GM19023 (cell line): ENCODE results near the gene OTULINL.
"Not testable (repeated sequence)": the region's sequence is repeated elsewhere in the genome, so short reads cannot be mapped to it uniquely, and the experiment has no call there.

Experiments
- ATAC-seq: cut with Tn5 transposase; IDR thresholded peaks from one replicate; pipeline ENCODE4 v1.9.1; 2021; ENCODE audit warnings: mild to moderate bottlenecking, moderate library complexity; ENCODE audit not compliant: unreplicated experiment

Gene OTULINL

DNA sequence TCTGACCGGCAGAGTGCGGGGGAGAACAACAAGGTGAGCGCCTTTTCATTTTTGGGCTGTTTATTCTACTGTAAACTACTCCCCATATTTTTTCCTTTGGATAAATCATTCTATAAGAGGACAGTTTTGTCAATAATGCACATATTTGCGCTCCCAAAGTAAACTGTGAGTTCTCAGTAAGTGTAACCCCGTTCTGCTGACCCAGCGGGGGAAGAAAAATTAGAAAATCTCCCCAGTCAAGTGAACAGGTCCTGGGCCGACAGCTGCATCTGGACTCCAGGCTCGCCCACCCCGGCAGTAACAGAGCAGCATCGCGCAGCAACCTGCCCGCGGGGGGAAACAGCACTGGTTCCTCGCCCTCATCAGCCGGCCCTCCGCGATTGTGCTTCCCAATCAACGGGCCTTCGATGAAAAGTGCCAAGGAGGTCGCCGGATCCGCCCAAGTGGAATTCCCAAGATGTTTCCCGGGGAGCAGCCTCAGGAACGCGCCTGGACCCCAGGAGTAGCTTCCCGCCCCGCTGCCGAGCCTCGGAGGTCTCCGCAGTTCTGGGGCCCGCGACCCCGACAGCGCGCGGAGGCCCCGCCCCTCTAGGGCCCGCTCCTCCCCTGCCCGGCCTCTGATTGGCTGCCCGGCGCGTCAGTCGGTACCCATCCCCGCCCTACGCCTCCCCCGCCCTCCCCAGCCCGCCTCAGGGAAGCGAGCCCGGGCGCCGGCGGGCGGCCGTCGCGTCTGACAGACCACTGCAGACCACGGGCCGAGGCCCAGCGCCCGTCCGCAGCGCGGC lies at the start of gene OTULINL:
Gene OTULINL, plus strand, starts transcription at position 687 of the 785 bp plus-strand sequence. CDS start 103 bp downstream, outside the sequence.
- ATAC-seq = peak; percentile 99

- no peak for ATAC-seq
Observed at GRCh38 chr5:14532180-14532579, 49.4 kb upstream of the OTULINL start.

DNA sequence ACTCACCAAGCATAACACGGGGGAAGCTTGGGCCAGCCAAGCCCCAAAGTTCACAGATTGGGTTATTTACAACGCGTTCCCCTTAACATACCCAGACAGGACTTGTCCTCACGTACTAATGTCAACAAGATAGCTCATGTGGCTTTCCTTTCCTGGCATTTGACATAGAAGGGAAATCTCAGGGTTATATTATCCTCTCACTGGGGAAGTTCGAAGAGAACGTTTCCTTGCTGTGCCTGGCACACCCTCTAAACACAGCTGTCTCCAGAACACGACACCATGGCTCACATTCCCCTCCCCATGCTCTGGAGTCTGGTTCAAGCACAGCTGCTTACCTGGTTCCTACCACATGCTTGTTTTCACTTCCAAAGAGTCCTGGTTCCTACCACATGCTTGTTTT lies 46.8 kb upstream of the OTULINL start:
- ATAC-seq = no peak

DNA sequence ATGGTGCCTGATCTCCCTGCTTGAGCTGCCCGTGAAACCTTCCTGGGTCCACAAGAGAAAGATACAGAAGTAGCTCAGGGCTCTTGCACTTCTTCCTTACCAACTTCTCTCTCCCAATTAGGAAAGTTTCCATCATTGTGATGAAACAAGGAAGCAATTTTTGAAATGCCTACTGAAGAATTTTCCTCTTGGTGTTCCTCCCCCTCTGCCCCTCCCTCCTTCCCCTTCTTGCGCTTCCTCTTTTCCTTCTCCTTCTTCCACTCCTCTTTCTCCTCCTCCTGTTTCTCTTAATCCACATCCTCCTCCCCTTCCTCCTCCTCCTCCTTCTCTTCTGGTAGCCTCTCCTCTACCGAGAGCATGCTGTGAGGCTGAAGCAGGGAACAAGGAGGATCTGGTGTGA lies 36.3 kb upstream of the OTULINL start:
- no peak for ATAC-seq

GRCh38 chr5:14545862-14546261 lies 35.7 kb upstream of the OTULINL start:
- ATAC-seq = no peak

DNA sequence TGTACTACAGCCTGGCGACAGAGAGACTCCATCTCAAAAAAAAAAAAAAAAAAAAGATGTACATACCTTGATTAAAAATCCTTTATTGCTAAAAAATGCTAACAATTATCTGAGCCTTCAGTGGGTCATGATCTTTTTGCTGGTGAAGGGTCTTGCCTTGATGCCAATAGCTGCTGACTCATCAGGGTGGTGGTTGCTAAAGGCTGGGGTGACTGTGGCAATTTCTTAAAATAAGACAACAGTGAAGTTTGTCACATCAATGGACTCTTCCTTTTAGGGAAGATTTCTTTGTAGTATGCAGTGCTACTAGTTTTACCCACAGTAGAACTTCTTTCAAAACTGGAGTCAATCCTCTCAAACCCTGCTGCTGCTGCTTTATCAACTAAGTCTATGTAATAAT lies 33.9 kb upstream of the OTULINL start:
- ATAC-seq = no peak

- no peak for ATAC-seq
Observed at GRCh38 chr5:14551211-14551610, 30.4 kb upstream of the OTULINL start.

GRCh38 chr5:14552017-14552416 lies 29.6 kb upstream of the OTULINL start:
- ATAC-seq = no peak

DNA sequence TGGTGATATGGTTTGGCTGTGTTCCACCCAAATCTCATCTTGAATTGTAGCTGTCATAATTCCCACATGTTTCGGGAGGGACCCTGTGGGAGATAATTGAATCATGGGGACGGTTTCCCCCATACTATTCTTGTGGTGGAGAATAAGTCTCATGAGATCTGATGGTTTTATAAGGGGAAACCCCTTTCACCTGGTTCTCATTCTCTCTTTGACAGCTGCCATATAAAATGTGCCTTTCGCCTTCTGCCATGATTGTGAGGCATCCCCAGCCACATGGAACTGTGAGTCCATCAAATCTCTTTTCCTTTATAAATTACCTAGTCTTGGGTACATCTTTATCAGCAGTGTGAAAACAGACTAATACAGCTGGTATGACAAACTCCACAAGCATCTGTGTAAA lies 27.3 kb upstream of the OTULINL start:
- ATAC-seq = not testable (repeated sequence)

DNA sequence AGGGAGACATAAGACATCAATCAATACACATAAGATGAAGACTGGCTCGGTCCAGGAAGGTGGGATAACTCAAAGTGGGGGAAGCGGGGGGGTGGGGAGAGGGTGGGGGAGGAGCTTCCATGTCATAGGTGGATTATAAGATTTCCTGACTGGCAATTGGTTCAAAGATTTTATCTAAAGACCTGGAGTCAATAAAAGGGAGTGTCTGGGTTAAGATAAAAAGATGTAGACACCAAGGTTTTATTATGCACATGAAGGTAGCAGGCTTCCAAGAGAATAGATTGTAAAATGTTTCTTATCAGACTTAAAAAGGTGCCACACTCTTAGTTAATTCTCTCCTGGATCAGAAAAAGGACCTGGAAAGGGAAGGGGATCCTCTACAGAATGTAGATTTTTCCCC lies 25.6 kb upstream of the OTULINL start:
- no peak for ATAC-seq

DNA sequence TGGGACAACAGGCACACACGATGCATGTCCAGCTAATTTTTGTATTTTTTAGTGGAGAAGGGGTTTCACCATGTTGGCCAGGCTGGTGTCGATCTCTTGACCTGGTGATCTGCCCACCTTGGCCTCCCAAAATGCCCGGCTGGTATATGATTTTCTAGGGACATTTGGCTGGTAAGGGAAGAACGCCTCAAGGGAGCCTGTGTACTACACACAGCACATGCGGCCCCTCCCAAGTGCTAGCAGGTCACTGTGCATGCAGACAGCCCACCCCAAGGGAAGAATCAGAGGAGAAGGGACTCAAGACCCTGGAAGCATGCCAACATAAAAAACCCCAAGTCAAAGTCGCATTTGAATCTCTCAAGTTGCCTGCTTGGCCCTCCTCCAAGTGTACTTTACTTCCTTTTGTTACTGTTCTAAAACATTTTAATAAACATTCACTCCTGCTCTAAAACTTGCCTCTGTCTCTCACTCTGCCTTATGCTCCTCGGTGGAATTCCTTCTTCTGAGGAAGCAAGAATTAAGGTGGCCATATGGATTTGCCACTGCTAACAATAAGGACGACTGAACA lies 24.3 kb upstream of the OTULINL start:
- no peak for ATAC-seq

DNA sequence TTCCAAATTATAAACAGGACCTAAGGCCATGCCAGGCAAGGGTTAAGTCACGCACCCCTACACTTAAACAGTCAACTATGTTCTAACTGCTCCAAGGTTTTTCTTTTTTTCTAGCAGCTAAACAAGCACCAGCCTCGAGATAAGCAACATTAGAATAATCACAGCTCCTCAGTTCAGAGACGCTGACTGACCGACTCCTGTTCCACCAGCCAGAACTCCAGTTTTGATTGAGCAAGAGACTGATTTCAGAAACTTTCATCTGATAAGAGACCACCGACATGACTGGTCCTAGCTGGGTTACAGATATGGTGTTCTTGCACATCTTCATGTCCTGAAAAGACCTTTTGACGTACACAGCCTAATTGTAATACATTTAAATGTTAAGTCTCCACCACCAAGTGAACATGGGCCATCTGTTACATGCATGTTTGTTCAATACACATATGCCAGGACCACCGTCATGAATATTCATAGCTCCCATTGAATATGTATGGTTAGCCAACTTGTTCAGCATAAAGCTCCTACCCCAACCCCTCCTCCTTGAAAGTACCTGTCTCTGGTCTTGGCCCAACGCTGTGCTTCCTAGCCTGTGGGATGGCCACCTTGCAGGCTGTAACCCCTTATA lies 23.7 kb upstream of the OTULINL start:
- ATAC-seq = no peak

GRCh38 chr5:14560091-14560595 lies 21.4 kb upstream of the OTULINL start:
- ATAC-seq = no peak

DNA sequence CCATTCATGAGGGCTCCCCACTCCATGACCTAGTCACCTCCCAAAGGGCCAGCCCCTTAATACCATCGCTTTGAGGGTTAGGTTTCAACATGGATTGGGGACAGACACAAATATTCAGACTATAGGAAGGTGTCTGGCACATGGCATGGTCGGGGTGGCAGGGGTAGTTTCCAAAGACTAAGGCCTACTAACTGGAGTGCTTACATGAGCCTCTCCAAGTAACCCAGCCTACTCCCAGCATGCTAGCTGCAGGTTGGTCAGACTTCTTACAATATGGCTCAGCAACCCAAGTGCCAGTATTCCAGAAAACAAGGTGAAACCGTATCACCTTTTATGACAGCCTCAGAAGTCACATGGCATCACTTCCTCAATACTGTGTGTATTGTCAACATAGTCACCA lies 19.9 kb upstream of the OTULINL start:
- no peak for ATAC-seq

- no peak for ATAC-seq
Observed at GRCh38 chr5:14568333-14568732, 13.3 kb upstream of the OTULINL start.

- no peak for ATAC-seq
Observed at GRCh38 chr5:14569948-14570691, 11.5 kb upstream of the OTULINL start.

DNA sequence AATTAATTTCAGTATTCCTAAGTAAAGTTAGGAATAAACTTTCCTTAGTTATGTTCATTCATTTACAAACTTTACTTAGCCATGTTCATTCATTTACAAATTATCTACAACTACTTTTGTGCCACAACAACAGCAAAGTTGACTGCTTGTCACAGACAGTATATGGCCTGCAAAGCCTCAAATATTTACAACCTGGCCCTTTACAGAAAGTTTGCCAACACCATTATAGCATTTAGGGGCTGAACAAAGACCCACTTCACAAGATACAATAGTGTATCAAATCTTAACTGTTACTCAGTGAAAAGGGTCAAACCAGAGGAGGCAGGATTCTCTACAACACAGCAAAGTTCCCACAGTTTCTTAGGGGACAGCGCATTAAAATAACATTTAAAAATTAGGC lies 9.7 kb upstream of the OTULINL start:
- ATAC-seq = no peak

DNA sequence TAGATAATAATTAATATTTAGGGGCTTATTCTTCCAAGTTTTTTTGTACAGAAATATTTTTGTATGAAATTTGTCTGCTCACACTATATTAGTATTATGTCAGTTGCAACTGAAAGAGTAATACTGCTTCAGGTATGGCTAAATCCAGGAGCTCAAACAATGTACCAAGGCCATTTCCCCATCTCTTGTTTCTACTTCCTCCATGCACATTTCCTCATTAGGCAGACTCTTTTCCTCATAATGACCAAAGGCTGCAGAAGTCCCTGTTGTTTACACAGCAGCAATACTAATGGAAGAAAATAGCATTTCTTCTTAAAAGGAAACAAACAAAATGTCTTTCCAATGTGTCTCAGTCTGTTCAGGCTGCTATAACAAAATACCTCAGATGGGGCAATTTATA lies 9.2 kb upstream of the OTULINL start:
- ATAC-seq = no peak

DNA sequence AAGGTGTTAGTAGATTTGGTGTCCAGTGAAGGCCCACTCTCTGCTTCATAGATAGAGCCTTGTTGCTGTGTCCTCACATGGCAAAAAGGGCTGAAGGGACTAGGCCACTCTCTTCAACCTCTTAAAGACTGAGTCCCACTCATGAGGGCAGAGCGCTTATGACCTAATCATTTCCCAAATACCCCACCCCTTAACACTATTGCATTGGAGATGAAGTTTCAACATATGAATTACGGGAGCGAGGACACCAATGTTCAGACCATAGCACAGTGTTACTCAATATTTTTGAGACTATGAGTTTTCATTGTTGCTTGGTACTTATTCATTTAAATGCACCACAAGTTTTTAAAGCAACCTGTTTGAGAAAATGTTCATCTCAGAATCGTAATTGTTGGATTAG lies 8.8 kb upstream of the OTULINL start:
- ATAC-seq = no peak

DNA sequence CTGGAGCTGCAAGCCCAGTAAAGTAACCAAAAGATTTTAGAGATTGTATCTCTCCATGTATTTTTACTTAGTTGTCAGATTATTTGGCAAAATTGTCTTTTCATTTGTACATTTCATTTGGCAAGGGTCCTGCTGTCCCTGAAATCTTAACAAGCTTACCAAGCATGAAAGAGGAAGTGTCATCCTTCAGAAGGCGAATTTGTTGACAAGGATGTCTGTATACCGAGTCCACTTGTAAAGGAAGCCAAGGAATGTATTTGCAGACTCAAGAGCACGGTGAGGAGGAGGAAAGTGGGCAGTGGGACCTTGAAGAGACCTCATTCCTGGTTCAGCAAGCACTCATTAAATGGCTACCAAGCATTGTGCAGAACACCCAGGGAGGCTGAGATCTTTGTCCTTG lies 7.5 kb upstream of the OTULINL start:
- no peak for ATAC-seq

GRCh38 chr5:14574891-14575508 lies 6.6 kb upstream of the OTULINL start:
- no peak for ATAC-seq
